GM19395 (cell line): ENCODE results near the gene C1orf141.
"Not testable (repeated sequence)": the region's sequence is repeated elsewhere in the genome, so short reads cannot be mapped to it uniquely, and the experiment has no call there.

Source experiments
- ATAC-seq: cut with Tn5 transposase; IDR thresholded peaks from one replicate; pipeline ENCODE4 v1.9.1; 2021; ENCODE audit warnings: mild to moderate bottlenecking, moderate library complexity; ENCODE audit not compliant: unreplicated experiment

The C1orf141 gene

GRCh38 chr1:67143966-67144365, 9.2 kb upstream of the C1orf141 start:
- ATAC-seq: no peak

- ATAC-seq: no peak
Measured at GRCh38 chr1:67142931-67143330, 8.2 kb upstream of the C1orf141 start.

- ATAC-seq: not testable (repeated sequence)
Measured at GRCh38 chr1:67141832-67142231, 7.1 kb upstream of the C1orf141 start.

GRCh38 chr1:67140460-67140859, 5.7 kb upstream of the C1orf141 start:
- no peak for ATAC-seq

- ATAC-seq: no peak
Measured at GRCh38 chr1:67138813-67139499, 4.2 kb upstream of the C1orf141 start.

- no peak for ATAC-seq
Measured at GRCh38 chr1:67137307-67137753, 2.6 kb upstream of the C1orf141 start.

- no peak for ATAC-seq
Measured at GRCh38 chr1:67135354-67135753, 584 bp upstream of the C1orf141 start.

- ATAC-seq: no peak
Measured at GRCh38 chr1:67133177-67133576, 1.6 kb downstream of the C1orf141 start.

- no peak for ATAC-seq
Measured at GRCh38 chr1:67130673-67131072, 4.1 kb downstream of the C1orf141 start.

- no peak for ATAC-seq
Measured at GRCh38 chr1:67126974-67127373, 7.8 kb downstream of the C1orf141 start.

- ATAC-seq: no peak
Measured at GRCh38 chr1:67126111-67126746, 8.5 kb downstream of the C1orf141 start.

GRCh38 chr1:67124455-67124854, 10.3 kb downstream of the C1orf141 start:
- no peak for ATAC-seq

GRCh38 chr1:67120855-67121619, 13.7 kb downstream of the C1orf141 start:
- ATAC-seq: no peak

GRCh38 chr1:67118646-67119045, 16.1 kb downstream of the C1orf141 start:
- no peak for ATAC-seq

- no peak for ATAC-seq
Measured at GRCh38 chr1:67118191-67118590, 16.6 kb downstream of the C1orf141 start.

GRCh38 chr1:67114162-67114561, 20.6 kb downstream of the C1orf141 start:
- ATAC-seq: no peak

- peak; percentile 51 for ATAC-seq
Measured at GRCh38 chr1:67110352-67110751, 24.4 kb downstream of the C1orf141 start.

- ATAC-seq: no peak
Measured at GRCh38 chr1:67105508-67105907, 29.3 kb downstream of the C1orf141 start.

GRCh38 chr1:67103548-67103947, 31.2 kb downstream of the C1orf141 start:
- no peak for ATAC-seq

- no peak for ATAC-seq
Measured at GRCh38 chr1:67100833-67101232, 33.9 kb downstream of the C1orf141 start.

- ATAC-seq: no peak
Measured at GRCh38 chr1:67097305-67097704, 37.5 kb downstream of the C1orf141 start.

- no peak for ATAC-seq
Measured at GRCh38 chr1:67094191-67094590, 40.6 kb downstream of the C1orf141 start.
